GM12865 (cell line): ENCODE data around the gene EPHB2.

Experiments
- DNase-seq: peaks from one replicate; pipeline ENCODE4 v3.0.0; 2010; ENCODE audit warnings: low read depth
- H3K4me3 ChIP-seq: 2 replicates; pipeline ENCODE4 v1.5.1; 2011; ENCODE audit warnings: mild to moderate bottlenecking, low read depth, low read length, control low read depth
- TF ChIP-seq, protein P1 (sequence below): IDR thresholded peaks from 2 replicates; pipeline ENCODE4 v1.5.1; 2011; ENCODE audit warnings: low read length, control low read depth, low read depth, inconsistent platforms; ENCODE audit not compliant: insufficient read depth; ENCODE audit errors: missing control alignments

EPHB2 gene

DNA sequence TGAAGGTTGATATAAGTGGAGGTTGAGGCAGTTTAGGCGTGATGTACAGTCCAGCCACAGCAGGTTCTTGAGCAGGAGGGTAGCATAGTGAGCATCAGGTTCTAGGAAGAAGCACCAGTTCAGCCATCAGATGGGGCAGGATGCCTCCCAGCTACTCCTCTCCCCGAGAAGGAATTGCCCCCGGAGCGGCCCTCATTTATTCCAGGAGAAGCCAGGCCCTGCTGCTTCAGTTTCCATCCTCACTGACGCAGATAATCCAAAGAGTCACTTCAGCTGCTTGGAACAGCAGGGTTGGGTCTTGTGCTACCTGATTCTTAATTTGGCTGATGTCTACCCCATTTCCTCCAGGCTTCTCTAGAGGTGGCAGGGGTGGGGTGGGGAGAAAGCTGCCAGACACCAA lies 207.3 kb downstream of the EPHB2 start:
- no peak overlapping the region for H3K4me3 ChIP-seq
- no peak for DNase-seq
- TF ChIP-seq, protein P1, sequence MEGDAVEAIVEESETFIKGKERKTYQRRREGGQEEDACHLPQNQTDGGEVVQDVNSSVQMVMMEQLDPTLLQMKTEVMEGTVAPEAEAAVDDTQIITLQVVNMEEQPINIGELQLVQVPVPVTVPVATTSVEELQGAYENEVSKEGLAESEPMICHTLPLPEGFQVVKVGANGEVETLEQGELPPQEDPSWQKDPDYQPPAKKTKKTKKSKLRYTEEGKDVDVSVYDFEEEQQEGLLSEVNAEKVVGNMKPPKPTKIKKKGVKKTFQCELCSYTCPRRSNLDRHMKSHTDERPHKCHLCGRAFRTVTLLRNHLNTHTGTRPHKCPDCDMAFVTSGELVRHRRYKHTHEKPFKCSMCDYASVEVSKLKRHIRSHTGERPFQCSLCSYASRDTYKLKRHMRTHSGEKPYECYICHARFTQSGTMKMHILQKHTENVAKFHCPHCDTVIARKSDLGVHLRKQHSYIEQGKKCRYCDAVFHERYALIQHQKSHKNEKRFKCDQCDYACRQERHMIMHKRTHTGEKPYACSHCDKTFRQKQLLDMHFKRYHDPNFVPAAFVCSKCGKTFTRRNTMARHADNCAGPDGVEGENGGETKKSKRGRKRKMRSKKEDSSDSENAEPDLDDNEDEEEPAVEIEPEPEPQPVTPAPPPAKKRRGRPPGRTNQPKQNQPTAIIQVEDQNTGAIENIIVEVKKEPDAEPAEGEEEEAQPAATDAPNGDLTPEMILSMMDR: no peak

- DNase-seq: no peak
- TF ChIP-seq, protein P1: no peak
- no peak overlapping the region for H3K4me3 ChIP-seq
Observed at GRCh38 chr1:22918644-22919043, 208.0 kb downstream of the EPHB2 start.

DNA sequence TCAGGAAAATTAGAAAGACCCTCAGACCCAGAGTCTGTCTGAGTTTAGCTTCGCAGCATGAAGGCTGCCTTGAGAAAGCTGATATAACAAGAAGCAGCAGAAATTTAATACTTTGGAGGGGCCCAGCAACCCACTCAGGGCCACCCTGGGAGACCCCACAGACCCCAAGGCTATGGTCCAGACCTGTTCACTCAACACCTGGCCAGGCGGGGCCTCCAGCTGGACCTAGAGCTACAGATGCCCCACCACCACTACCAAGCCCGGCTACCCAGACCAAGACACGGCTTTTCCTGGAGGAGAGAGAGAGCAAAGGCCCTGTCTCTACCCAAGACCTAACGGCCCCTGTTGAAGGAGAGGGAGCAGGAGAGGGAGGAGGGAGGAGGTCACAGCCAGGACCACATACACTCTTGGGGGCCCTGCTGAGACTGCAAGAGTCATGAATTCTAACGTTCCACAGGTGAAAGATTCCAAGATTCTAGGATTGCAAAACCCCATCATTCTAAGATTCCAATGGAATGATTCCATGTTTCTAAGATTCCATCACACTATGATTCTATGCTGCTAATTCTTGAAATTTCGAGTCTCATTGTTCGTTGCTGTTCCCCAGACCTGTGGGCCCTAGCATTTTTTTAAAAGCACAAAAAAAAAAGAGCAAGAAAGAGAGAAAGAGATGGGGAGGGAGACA lies 208.8 kb downstream of the EPHB2 start:
- DNase-seq: no peak
- H3K4me3 ChIP-seq: no peak overlapping the region

DNA sequence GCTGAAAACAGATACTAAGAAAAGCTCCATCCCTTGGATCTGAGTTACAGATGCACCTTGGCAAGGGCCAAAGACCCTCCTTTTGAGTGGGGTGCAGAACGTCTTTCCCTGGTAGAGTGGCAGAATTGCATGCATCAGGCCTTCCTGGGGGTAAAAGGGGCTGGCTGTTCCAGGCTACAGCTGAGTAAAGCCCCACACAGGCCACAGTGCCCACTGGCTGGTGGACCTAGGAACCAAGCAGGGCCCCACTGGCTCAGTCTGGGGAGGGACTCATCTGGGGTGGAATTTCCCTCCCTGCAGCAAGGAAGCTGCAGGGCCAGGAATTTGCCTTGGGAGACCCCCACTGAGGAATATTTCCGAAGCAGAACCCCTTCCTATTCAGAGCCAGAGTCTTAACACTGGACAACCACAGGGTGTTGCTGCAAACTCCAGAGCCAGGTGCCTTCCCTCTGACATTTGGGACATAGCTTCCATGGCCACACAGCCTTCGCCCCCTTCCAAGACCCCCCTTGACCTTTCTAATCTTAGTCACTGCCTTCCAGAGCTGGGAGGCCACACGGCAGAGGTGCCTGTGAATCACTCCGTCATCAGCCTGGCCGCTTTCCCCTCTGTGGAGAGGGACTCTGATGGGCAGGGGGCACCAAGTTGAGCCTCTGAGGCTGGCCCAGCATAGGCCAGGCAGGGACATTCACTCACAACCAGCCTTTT lies 209.5 kb downstream of the EPHB2 start:
- H3K4me3 ChIP-seq: no peak overlapping the region
- TF ChIP-seq, protein P1: no peak
- DNase-seq: no peak

More for the DNA sequence above, 208.8 kb downstream of the EPHB2 start:
- TF ChIP-seq, protein P1: no peak

DNA sequence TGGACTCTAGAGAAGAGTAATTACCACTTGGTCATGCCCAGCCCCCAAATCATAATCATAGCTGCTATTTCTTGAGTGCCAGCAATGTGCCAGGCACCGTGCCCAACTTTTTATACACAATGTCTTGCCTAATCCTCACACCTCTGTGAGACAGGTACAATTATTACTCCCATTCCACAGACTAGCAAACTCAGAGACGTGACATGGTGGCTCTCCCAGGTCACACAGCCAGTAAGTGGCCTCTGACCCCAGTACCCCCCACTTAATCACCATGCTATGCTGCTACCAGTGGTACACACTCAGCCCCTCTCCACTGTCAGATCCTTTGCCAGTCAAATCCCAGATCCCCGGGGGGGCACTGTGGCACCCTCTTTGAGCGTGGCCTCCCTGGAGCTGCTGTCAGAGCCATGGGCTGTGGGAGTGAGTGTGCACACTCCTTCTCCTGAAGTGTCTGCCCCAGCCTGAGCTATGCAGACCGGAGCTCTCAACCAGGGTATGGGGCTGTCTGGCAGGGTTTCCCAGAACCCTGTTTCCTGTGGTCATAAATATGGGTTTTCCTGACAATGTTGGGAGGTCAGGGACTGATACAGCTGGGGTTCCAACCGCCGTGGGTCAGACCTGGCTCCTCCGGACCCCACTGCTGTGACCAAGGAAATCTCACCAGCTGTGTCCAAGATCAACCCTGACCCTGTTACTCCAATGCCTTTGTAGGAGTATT lies 210.3 kb downstream of the EPHB2 start:
- TF ChIP-seq, protein P1: no peak
- no peak for DNase-seq
- no peak overlapping the region for H3K4me3 ChIP-seq

DNA sequence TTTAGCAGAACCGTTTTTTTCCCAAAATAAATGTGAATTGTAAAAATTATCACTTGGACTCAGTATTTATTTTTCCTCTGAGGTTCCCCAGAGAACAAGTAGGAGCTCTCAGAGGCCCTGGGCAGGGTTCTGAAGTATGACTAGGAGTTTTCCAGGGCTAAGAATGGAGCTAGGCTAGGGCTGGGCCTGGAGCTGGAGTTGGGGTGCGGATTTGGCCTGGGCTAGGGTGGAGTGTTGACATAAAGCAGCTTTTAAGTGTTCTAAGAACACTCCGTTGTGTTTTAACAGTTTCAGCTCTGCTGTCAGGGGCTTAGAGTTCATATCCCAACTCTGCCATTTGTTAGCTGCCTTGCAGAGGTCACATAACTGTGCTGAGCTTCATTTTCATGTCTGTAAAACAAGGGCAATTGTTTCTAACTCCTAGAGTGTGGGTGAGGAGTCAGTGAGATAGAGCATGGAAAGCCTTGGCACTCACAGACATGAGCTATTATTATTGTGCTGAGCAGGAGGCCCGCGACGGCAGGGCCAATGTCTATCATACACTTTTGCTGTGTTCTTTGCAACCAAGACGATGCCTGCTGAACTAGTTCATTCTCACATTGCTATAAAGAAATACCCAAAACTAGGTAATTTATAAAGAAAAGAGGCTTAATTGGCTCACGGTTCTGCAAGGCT lies 210.9 kb downstream of the EPHB2 start:
- no peak overlapping the region for H3K4me3 ChIP-seq
- TF ChIP-seq, protein P1: no peak
- DNase-seq: no peak
